DMS114 treated with DMSO at 0.1 percent for 48 hours (cell line): Measurements from ENCODE around the gene PPP4R1.

Experiments used
- DNase-seq: peaks from one replicate; lab custom pipeline; 2025; ENCODE audit not compliant: unreplicated experiment; lab: John Stamatoyannopoulos, UW

The PPP4R1 gene

GRCh38 chr18:9513971-9514512 is 100.3 kb downstream of the PPP4R1 start:
- DNase-seq = no peak

GRCh38 chr18:9508446-9509025 is 105.8 kb downstream of the PPP4R1 start:
- DNase-seq = no peak

GRCh38 chr18:9507565-9508088 is 106.7 kb downstream of the PPP4R1 start:
- DNase-seq = no peak

- no peak for DNase-seq
These were observed 108.1 kb downstream of the PPP4R1 start for GRCh38 chr18:9506046-9506792.
